HepG2 (cell line): ENCODE measurements around the gene SLC44A5.

Experiments used
- CEBPB ChIP-seq: IDR thresholded peaks from 2 replicates; pipeline ENCODE4 v1.6.1; 2011; ENCODE audit warnings: low read depth, low read length, improper control_type of control experiment, borderline replicate concordance
- CREM ChIP-seq, 2 experiments: sonication (generic) in 1 of 2; formaldehyde crosslinking in 1 of 2; IDR thresholded peaks; 2 replicates each; pipeline versions ENCODE4 v1.4.0 to v1.6.1; 2016 to 2020; ENCODE audit warnings: antibody characterized with exemption in 1 of 2, mild to moderate bottlenecking in 1 of 2, missing genetic modification reagents in 1 of 2
- GABPA ChIP-seq, 2 experiments: IDR thresholded peaks; 2 replicates each; pipeline ENCODE4 v1.6.1; 2011 to 2016; ENCODE audit warnings: low read depth in 2 of 2, low read length in 1 of 2, missing biosample characterization in 1 of 2, missing genetic modification characterization in 1 of 2
- NFYB ChIP-seq: sonication (generic); formaldehyde crosslinking; IDR thresholded peaks from 2 replicates; pipeline ENCODE4 v1.4.0; 2020; ENCODE audit warnings: missing genetic modification reagents
- NR2C2 ChIP-seq: sonication (generic); formaldehyde crosslinking; IDR thresholded peaks from 2 replicates; pipeline ENCODE4 v1.4.0; 2020; ENCODE audit warnings: missing genetic modification reagents, mild to moderate bottlenecking, moderate library complexity, borderline replicate concordance
- PHB2 ChIP-seq: fragments of 450-650 bp; IDR thresholded peaks from 2 replicates; pipeline ENCODE4 v1.6.1; 2018; ENCODE audit not compliant: partially characterized antibody
- POLR2AphosphoS5 ChIP-seq: IDR thresholded peaks from 2 replicates; pipeline ENCODE4 v1.6.1; 2012; ENCODE audit warnings: low read depth, low read length
- PRPF4 ChIP-seq: fragments of 200-400 bp; formaldehyde crosslinking; IDR thresholded peaks from 2 replicates; pipeline ENCODE4 v1.6.1; 2016; ENCODE audit warnings: low read length, low read depth; ENCODE audit not compliant: poor library complexity, severe bottlenecking
- SIX4 ChIP-seq: sonication (generic); formaldehyde crosslinking; IDR thresholded peaks from 2 replicates; pipeline ENCODE4 v1.4.0; 2020; ENCODE audit warnings: missing genetic modification reagents
- ZC3H4 ChIP-seq: sonication (generic); formaldehyde crosslinking; IDR thresholded peaks from 2 replicates; pipeline ENCODE4 v1.4.0; 2020; ENCODE audit warnings: missing genetic modification reagents, borderline replicate concordance
- ZNF274 ChIP-seq: sonication (generic); formaldehyde crosslinking; IDR thresholded peaks from 2 replicates; pipeline ENCODE4 v1.5.1; 2020; ENCODE audit warnings: mild to moderate bottlenecking, missing genetic modification reagents

GRCh38 chr1:75589637-75590036 lies 21.3 kb downstream of the SLC44A5 start:
- no peak for TF ChIP-seq SIX4
- TF ChIP-seq GABPA (IDR thresholded peaks at IDR 0.05; ENCODE audit: low read depth, low read length): no peak
- no peak for TF ChIP-seq GABPA (CRISPR knock-in tag; IDR thresholded peaks at IDR 0.05; ENCODE audit: low read depth)
- no peak for TF ChIP-seq NFYB (CRISPR knock-in tag)
- no peak for TF ChIP-seq POLR2AphosphoS5
- TF ChIP-seq CREM (IDR thresholded peaks at IDR 0.05): no peak
- TF ChIP-seq CREM (CRISPR knock-in tag; IDR thresholded peaks at IDR 0.05): no peak
- TF ChIP-seq PRPF4: no peak
- TF ChIP-seq PHB2: no peak
- TF ChIP-seq CEBPB: no peak
- TF ChIP-seq ZNF274 (CRISPR knock-in tag): no peak
- TF ChIP-seq NR2C2 (CRISPR knock-in tag): no peak
- TF ChIP-seq ZC3H4: no peak
